Heart left ventricle (tissue), 16 donors: ENCODE results near the gene ZYG11B. TPM values are rescaled to one million over a fixed set of nuclear protein-coding genes. Genes with fewer than 3 reads are reported as not detected.
"Not testable (repeated sequence)": the region's sequence is repeated elsewhere in the genome, so short reads cannot be mapped to it uniquely, and the experiment has no call there.

Source experiments
- ATAC-seq, 4 donors: fragments of 200-7000 bp; cut with Tn5 transposase; one replicate each; pipeline ENCODE4 v1.9.1; 2020 to 2022; ENCODE audit warnings: moderate library complexity in 4 of 4, mild to moderate bottlenecking in 3 of 4, moderate number of reproducible peaks in 1 of 4
- DNase-seq, 5 donors: peaks; one replicate each; pipeline ENCODE4 v3.0.0-alpha.2; 2020
- H3K27ac ChIP-seq, 12 donors: fragments of 200-600 bp; sonication (generic) in 4 of 12; one replicate each; pipeline versions ENCODE4 v1.5.0 to v1.8.0; 2016 to 2022; ENCODE audit warnings: mild to moderate bottlenecking in 2 of 12
- H3K27me3 ChIP-seq, 9 donors: fragments of 200-600 bp; sonication (generic) in 2 of 9; one replicate each; pipeline versions ENCODE4 v1.5.1 to v1.8.0; 2016 to 2022; ENCODE audit warnings: mild to moderate bottlenecking in 3 of 9
- H3K36me3 ChIP-seq, 9 donors: fragments of 200-600 bp; sonication (generic) in 2 of 9; one replicate each; pipeline versions ENCODE4 v1.5.0 to v1.8.0; 2018 to 2022; ENCODE audit warnings: mild to moderate bottlenecking in 2 of 9
- H3K4me1 ChIP-seq, 12 donors: fragments of 200-600 bp; sonication (generic) in 4 of 12; one replicate each; pipeline versions ENCODE4 v1.5.0 to v1.8.0; 2016 to 2022; ENCODE audit warnings: mild to moderate bottlenecking in 3 of 12
- H3K4me3 ChIP-seq, 12 donors: fragments of 200-600 bp; sonication (generic) in 4 of 12; one replicate each; pipeline versions ENCODE4 v1.5.0 to v1.8.0; 2017 to 2022; ENCODE audit warnings: mild to moderate bottlenecking in 9 of 12, moderate library complexity in 4 of 12
- H3K9me3 ChIP-seq, 12 donors: fragments of 200-600 bp; sonication (generic) in 4 of 12; one replicate each; pipeline versions ENCODE4 v1.5.0 to v1.8.0; 2016 to 2022; ENCODE audit warnings: mild to moderate bottlenecking in 1 of 12
- CTCF ChIP-seq, 12 donors: fragments of 200-600 bp; sonication (generic) in 4 of 12; IDR thresholded peaks; one replicate each; pipeline versions ENCODE4 v1.5.0 to v1.8.0; 2018 to 2022; ENCODE audit warnings: antibody characterized with exemption in 12 of 12, mild to moderate bottlenecking in 5 of 12
- POLR2A ChIP-seq, 2 donors: fragments of 450-650 bp; IDR thresholded peaks; one replicate each; pipeline ENCODE4 v1.6.1; 2017; ENCODE audit warnings: antibody characterized with exemption in 2 of 2, mild to moderate bottlenecking in 2 of 2, moderate library complexity in 2 of 2
- WGBS, 4 donors: extraction: QIAGEN DNeasy Blood & Tissue Kit in 2 of 4; methylation state at CpG; one replicate each; pipeline versions ENCODE4 v1.1.5 to v1.1.7; 2013 to 2018; 5-methylcytosine and 5-hydroxymethylcytosine counted together
- intact Hi-C, 10 donors: fragments of 100-400 bp; cut with DNase I; formaldehyde crosslinking; loops; one replicate each; pipeline versions ENCODE4 v1.11.1 to v1.14.2; 2022
- polyA plus RNA-seq, 2 donors: library from polyadenylated mRNA; stranded (reverse); fragments of 200-250 nt; gene quantifications; one replicate each; pipeline ENCODE4 v1.2.3, GENCODE V29; 2013
- total RNA-seq, 9 donors: library from RNA; depleted of rRNA in 2 of 9; stranded (reverse); fragments of >200 nt in 2 of 9; fragmentation: NEBNext Ultra II Directional in 3 of 9; extraction: Animal tissue kit (Norgen Biotek cat#: 25700) in 3 of 9; gene quantifications; one replicate each; pipeline versions ENCODE4 v1.1.0 to v1.2.4, GENCODE V29; 2016 to 2023
- donor health status: ischemic (EF 13 %, LVEDD 7.1; RV severe dilation, severe dysfunction).
- donor health status: healthy with polysubstance abuse.
- donor health status: DM: no; HTN: yes; CAD: no.
- donor health status: DM: no; HTN: no; CAD: no.
- donor health status: ischemic (EF 25% LVEDD 6.9; RV normal size, moderate dysfunction).
- donor health status: ischemic (EF 25% LVEDD 5.7; RV mildly dilated, moderate dysfunction).
- donor health status: healthy.
- donor health status: DM: yes; HTN: yes; CAD: no.
- donor health status: ischemic (EF 35%, LVEDD 5.7; RV mildly dilated, moderate dysfunction).
- donor health status: nonischemic (EF 11% LVEDD 7.7; RV severe dilation, severe dysfunction).
- donor health status: DM: yes; HTN: yes; CAD: no.
- donor health status: PGD.
- donor health status: ischemic (EF 29% LVEDD 5.4; RV normal size, mild dysfunction).
- donor health status: nonischemic (EF 23%, LVEDD 6.1; RV moderate dilation, normal function).

Gene ZYG11B
- total and polyA plus RNA-seq, 11 donors, result 16.6 to 85.4 (median 62.6) TPM

- H3K27ac ChIP-seq, result no peak overlapping the region
- TF ChIP-seq POLR2A (IDR thresholded peaks at IDR 0.05) (no peak), CTCF (IDR thresholded peaks at IDR 0.05) (no peak)
- no peaks in the 10 kb centered on the region for H3K36me3 ChIP-seq
- no peak for ATAC-seq
- 76 to 90% (median 80%) methylated on average over 1 of the region's 1 CpG for WGBS, 4 donors
- H3K9me3 ChIP-seq, result no peaks in the 10 kb centered on the region
- intact Hi-C loops, result no loop called here
- H3K4me3 ChIP-seq, result no peak overlapping the region
- no peak for DNase-seq
- no peaks in the 10 kb centered on the region for H3K27me3 ChIP-seq
- peaks cover 7 to 76% (median 35%) of the 10 kb centered on the region in 12 donors for H3K4me1 ChIP-seq
Measured at GRCh38 chr1:52747450-52747849, 21.2 kb downstream of the ZYG11B start.

- TF ChIP-seq CTCF (IDR thresholded peaks at IDR 0.05) (peak in 7 of 12 donors; percentile 7 to 37 (median 23)), POLR2A (IDR thresholded peaks at IDR 0.05) (no peak)
- no peak overlapping the region for H3K4me3 ChIP-seq
- H3K36me3 ChIP-seq, result no peaks in the 10 kb centered on the region
- H3K4me1 ChIP-seq, result peaks cover 7 to 78% (median 35%) of the 10 kb centered on the region in 12 donors
- ATAC-seq, result no peak
- no peak overlapping the region for H3K27ac ChIP-seq
- no peaks in the 10 kb centered on the region for H3K9me3 ChIP-seq
- no peak for DNase-seq
- intact Hi-C loops, result no loop called here
- H3K27me3 ChIP-seq, result no peaks in the 10 kb centered on the region
Measured at GRCh38 chr1:52748119-52748518, 21.9 kb downstream of the ZYG11B start.

- H3K27ac ChIP-seq, result peak overlapping the region in 1 of 12 donors; percentile 25
- WGBS, 4 donors, result 84 to 90% (median 85%) methylated on average over 9 of the region's 9 CpGs
- DNase-seq, H3K9me3 ChIP-seq, H3K4me3 ChIP-seq, H3K36me3 ChIP-seq, intact Hi-C loops, ATAC-seq, H3K27me3 ChIP-seq: not testable (repeated sequence)
- H3K4me1 ChIP-seq, result peaks cover 7 to 74% (median 35%) of the 10 kb centered on the region in 12 donors
Measured at GRCh38 chr1:52749496-52749895, 23.2 kb downstream of the ZYG11B start.

- intact Hi-C loops, DNase-seq, H3K9me3 ChIP-seq, ATAC-seq, H3K27me3 ChIP-seq, H3K36me3 ChIP-seq, H3K4me3 ChIP-seq: not testable (repeated sequence)
- Histone ChIP-seq H3K27ac (peak overlapping the region in 1 of 12 donors; percentile 6), H3K4me1 (peaks cover 7 to 68% (median 35%) of the 10 kb centered on the region in 12 donors)
- 81 to 93% (median 91%) methylated on average over 6 of the region's 6 CpGs for WGBS, 4 donors
Measured at GRCh38 chr1:52750139-52750538, 23.9 kb downstream of the ZYG11B start.

- Histone ChIP-seq H3K27me3 (no peaks in the 10 kb centered on the region), H3K36me3 (peaks cover 0 to 7% (median 4%) of the 10 kb centered on the region in 9 donors), H3K4me1 (peaks cover 7 to 61% (median 35%) of the 10 kb centered on the region in 12 donors), H3K4me3 (no peak overlapping the region), H3K9me3 (no peaks in the 10 kb centered on the region), H3K27ac (peak overlapping the region in 3 of 12 donors; percentile 31 to 54 (median 39))
- no peak for TF ChIP-seq POLR2A (IDR thresholded peaks at IDR 0.05)
- TF ChIP-seq CTCF (IDR thresholded peaks at IDR 0.05), result no peak
- intact Hi-C loops, result no loop called here
- DNase-seq, result peak in 2 of 5 donors; percentile 30 to 34
- peak in 2 of 4 donors; percentile 16 to 45 for ATAC-seq
- WGBS, 4 donors, result 4 to 13% (median 5%) methylated on average over 3 of the region's 3 CpGs
Measured at GRCh38 chr1:52751589-52752483, 25.6 kb downstream of the ZYG11B start.
